Spinal cord (tissue), 10 donors: Measurements from ENCODE around the gene ATP8B3. TPM values are rescaled to one million over a fixed set of nuclear protein-coding genes. Genes with fewer than 3 reads are reported as not detected.

Experiments
- DNase-seq, 6 donors: peaks; one replicate each; pipeline versions ENCODE4 v3.0.0 to v3.0.0-alpha.2; 2013 to 2015; ENCODE audit warnings: low spot score in 6 of 6, low read depth in 4 of 6
- H3K27ac ChIP-seq: one replicate; pipeline ENCODE4 v1.5.1; 2013; ENCODE audit warnings: low read depth, low read length, control low read depth
- H3K27me3 ChIP-seq: one replicate; pipeline ENCODE4 v1.6.1; 2013; ENCODE audit warnings: low read length; ENCODE audit not compliant: control insufficient read depth, insufficient read depth
- H3K36me3 ChIP-seq: one replicate; pipeline ENCODE4 v1.6.1; 2013; ENCODE audit warnings: low read length; ENCODE audit not compliant: control insufficient read depth, insufficient read depth
- H3K4me1 ChIP-seq: one replicate; pipeline ENCODE4 v1.6.1; 2013; ENCODE audit warnings: low read length; ENCODE audit not compliant: control insufficient read depth, insufficient read depth
- H3K4me3 ChIP-seq: one replicate; pipeline ENCODE4 v1.5.1; 2013; ENCODE audit warnings: low read depth, low read length, control low read depth
- H3K9me3 ChIP-seq: one replicate; pipeline ENCODE4 v1.6.1; 2013; ENCODE audit warnings: low read length; ENCODE audit not compliant: control insufficient read depth, insufficient read depth
- WGBS: methylation state at CpG from one replicate; pipeline ENCODE4 v1.1.5; 2013; ENCODE audit warnings: missing lambda C conversion rate; ENCODE audit not compliant: insufficient coverage; 5-methylcytosine and 5-hydroxymethylcytosine counted together
- polyA plus RNA-seq, 2 donors: library from polyadenylated mRNA; unstranded; fragments of 120-200 nt; gene quantifications; one replicate each; pipeline ENCODE4 v1.2.1, GENCODE V29; 2013; ENCODE audit not compliant: insufficient read length in 2 of 2
- total RNA-seq, 2 donors: library from RNA; depleted of rRNA in 1 of 2; stranded (reverse); fragments of 120-200 nt in 1 of 2; fragments of >200 nt in 1 of 2; gene quantifications; one replicate each; pipeline versions ENCODE4 v1.2.3 to v1.2.4, GENCODE V29; 2013 to 2014
- donor health status: healthy.

ATP8B3 gene
- total and polyA plus RNA-seq, 4 donors, result 1.0 to 2.1 (median 1.4) TPM

DNA sequence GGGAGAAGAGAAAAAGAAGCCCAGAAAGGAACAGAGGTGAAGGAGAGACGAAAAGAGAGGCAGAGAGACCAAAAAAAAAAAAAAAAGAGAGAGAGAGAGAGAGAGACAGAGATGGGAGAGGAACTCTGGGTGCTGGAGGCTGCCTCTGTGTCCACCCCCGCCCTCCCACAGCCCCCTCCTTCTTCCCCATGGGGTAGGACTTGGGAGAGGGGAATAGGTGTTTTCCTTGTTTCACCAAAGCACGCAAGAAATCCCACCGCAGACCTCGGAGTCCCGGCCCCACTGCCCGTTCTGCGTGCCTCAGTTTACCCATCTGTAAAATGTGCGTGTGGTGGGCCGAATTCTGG lies 53.9 kb downstream of the ATP8B3 start:
- DNase-seq, result no peak
- Histone ChIP-seq H3K4me1 (peaks cover 4% of the 10 kb centered on the region), H3K4me3 (no peak overlapping the region), H3K27me3 (peaks cover 87% of the 10 kb centered on the region), H3K36me3 (no peaks in the 10 kb centered on the region), H3K9me3 (no peaks in the 10 kb centered on the region), H3K27ac (no peak overlapping the region)
- WGBS, result 3% methylated on average over 5 of the region's 10 CpGs

DNA sequence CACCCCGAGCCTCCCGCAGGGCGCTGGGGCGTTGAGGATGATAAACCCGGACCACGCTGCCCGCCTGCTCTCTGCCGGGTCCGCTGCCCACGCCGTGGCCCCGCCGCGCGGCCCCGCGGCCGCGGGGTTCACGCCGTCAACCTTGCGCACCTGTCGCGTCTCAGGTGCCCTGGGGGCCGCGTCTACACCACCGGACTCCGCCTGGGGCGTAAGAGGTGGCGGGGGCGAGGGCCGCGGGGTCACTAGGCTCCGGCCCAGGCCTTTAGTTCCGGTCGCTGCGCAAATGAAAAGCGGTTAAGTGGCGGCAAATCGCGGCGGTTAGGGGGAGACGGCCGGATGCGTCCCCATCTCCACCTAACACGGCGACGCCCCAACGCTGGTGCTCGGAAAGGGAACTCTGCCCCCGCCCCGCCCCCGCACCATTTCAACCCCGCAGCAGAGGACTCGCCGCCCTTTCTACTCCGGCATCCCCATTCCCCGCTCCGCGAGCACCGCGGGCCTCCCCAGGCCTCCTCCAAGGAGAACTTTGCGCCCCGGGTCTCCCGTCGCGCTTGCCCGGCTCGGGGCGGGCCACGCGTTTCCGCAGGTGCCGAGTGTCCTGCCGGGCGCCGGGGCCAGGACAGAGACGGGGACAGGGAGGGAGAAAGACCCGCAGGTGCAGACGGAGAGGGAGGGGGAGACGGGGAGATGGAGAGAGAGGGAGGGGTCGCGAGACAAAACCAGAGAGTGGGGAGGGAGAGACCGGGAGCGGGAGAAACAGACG lies 54.4 kb downstream of the ATP8B3 start:
- peaks cover 86% of the 10 kb centered on the region for H3K27me3 ChIP-seq
- H3K4me1 ChIP-seq, result peaks cover 4% of the 10 kb centered on the region
- WGBS, result under 1% methylated on average over 86 of the region's 86 CpGs
- H3K4me3 ChIP-seq, result no peak overlapping the region
- no peaks in the 10 kb centered on the region for H3K36me3 ChIP-seq
- no peak for DNase-seq
- no peaks in the 10 kb centered on the region for H3K9me3 ChIP-seq
- H3K27ac ChIP-seq, result no peak overlapping the region

DNA sequence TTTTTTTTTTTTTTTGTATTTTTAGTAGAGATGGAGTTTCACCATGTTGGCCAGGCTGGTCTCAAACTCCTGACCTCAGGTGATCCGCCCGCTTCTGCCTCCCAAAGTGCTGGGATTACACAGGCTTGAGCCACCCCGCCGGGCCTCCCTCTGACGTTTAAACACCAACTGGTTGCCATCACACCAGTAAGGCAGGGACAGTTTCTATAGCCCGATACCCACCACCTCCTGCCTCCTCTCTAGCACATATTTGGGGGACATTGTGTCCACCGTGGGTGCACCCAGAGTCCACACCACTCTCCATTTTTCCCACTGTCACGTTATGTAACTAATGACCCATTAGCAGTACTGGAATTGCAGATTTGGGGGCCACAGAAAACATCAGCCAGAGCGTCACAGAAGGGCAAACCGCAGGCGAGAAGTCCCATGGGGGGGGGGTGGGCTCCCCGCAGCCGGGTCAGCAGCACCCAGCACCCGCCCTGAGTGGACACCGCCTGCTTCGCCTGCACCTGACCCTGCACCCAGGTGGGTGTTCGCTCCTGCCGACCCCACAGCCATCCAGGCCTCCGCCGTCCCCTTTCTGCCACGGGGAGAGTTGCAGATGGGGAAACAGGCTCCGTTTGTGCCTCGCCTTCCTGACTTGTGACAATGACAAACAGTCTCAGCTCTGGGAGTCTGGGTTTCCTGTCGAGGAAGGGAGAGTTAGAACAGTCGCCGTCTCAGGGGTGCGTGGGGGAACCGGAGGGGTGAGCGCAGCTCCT lies 55.2 kb downstream of the ATP8B3 start:
- DNase-seq, result no peak
- WGBS, result 1% methylated on average over 25 of the region's 29 CpGs
- Histone ChIP-seq H3K9me3 (no peaks in the 10 kb centered on the region), H3K27me3 (peaks cover 86% of the 10 kb centered on the region), H3K36me3 (no peaks in the 10 kb centered on the region), H3K27ac (no peak overlapping the region), H3K4me1 (peaks cover 4% of the 10 kb centered on the region), H3K4me3 (no peak overlapping the region)

DNA sequence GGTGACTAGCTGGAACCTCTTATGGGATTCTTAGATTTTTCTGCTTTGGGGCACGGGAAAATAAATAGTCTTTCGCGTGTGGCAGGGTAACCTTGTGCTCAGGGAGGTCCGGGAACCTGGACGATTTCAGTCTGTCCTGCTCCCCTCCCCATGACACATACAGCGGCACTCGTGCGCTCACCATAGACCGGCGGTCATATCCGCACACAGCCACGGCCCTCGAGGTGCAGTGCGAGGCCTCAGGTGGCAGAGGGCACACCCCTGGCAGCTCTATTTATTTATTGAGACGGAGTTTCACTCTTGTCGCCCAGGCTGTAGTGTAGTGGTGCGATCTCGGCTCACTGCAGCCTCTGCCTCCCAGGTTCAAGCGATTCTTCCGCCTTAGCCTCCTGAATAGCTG lies 55.8 kb downstream of the ATP8B3 start:
- Histone ChIP-seq H3K27ac (no peak overlapping the region), H3K36me3 (no peaks in the 10 kb centered on the region), H3K4me1 (peaks cover 4% of the 10 kb centered on the region), H3K4me3 (no peak overlapping the region), H3K27me3 (peaks cover 86% of the 10 kb centered on the region), H3K9me3 (no peaks in the 10 kb centered on the region)
- DNase-seq, result no peak
- 0% methylated on average over 18 of the region's 20 CpGs for WGBS

DNA sequence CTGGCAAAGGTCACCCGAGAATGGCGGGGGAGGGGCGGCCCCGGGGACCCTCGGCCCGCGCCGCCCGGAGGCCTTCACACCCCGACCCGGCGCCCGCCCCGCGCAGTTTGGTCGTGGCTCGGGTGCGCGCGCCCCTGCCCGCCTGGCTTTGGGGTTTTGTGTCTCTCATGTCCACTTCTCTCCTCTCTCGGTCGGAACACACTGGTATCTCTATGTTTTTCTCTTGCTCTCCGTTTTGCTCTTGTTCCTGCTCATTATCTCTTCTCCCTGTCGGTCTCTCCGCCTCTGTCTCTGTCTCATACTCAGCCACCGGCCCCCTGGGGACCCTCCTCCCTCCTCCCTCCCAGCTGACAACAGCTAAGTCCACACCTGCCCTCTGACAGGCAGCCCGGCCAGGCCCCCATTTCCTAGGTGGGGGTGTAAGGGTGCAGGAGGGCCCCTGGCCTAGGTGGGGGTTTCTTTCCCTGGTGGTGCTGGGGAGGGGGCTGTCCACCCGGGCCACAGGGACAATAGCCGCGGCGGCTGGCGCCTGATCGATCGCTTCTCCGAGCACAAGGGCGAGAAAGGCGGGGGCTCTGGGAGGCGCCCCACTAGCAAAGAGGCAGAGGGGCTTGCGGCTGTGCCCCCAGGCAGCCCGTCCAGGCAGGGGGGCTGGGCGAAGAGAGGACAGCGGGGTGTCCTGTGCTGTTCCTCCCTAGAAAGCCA lies 56.5 kb downstream of the ATP8B3 start:
- Histone ChIP-seq H3K4me3 (no peak overlapping the region), H3K27me3 (peaks cover 86% of the 10 kb centered on the region), H3K4me1 (peaks cover 4% of the 10 kb centered on the region), H3K36me3 (no peaks in the 10 kb centered on the region), H3K9me3 (no peaks in the 10 kb centered on the region), H3K27ac (no peak overlapping the region)
- WGBS, result 0% methylated on average over 36 of the region's 43 CpGs
- DNase-seq, result no peak

DNA sequence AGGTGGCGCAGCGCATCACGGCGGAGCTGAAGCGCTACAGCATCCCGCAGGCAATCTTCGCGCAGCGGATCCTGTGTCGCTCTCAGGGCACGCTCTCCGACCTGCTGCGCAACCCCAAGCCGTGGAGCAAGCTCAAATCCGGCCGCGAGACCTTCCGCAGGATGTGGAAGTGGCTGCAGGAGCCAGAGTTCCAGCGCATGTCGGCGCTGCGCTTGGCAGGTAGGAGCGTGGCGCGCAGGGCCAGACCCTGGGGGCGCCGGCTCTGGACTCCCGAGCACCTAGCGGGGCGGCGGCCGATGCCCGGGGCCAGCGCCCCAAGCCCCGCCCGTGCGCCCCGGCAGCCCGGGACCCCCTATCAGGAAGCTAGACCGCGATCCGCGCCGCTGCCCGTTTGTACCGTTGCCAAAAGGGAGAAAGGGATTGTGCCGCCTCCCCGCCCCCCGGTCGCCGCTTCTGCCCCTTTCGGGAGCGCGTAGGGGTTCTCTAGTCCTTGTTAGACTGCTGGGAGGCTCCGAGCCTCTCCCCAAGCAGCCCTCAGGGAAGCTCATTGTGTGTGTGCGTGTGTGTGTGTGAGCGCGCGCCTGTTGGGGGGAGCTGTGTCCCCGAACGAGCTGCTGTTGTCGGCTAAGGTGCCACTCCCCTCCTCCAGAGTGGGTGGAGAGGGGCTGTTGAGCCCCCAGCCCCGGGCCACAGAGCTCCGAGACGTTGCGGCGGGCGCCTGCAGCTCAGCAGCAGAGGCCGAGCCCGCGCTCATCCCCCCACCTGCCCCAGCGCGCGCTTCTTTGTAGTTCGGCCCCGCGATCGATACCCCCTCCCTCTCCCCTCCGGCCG lies 57.2 kb downstream of the ATP8B3 start:
- peaks cover 86% of the 10 kb centered on the region for H3K27me3 ChIP-seq
- no peaks in the 10 kb centered on the region for H3K36me3 ChIP-seq
- peaks cover 8% of the 10 kb centered on the region for H3K4me1 ChIP-seq
- WGBS, result under 1% methylated on average over 80 of the region's 80 CpGs
- DNase-seq, result peak in 1 of 6 donors; percentile 24
- H3K4me3 ChIP-seq, result no peak overlapping the region
- H3K9me3 ChIP-seq, result no peaks in the 10 kb centered on the region
- no peak overlapping the region for H3K27ac ChIP-seq

DNA sequence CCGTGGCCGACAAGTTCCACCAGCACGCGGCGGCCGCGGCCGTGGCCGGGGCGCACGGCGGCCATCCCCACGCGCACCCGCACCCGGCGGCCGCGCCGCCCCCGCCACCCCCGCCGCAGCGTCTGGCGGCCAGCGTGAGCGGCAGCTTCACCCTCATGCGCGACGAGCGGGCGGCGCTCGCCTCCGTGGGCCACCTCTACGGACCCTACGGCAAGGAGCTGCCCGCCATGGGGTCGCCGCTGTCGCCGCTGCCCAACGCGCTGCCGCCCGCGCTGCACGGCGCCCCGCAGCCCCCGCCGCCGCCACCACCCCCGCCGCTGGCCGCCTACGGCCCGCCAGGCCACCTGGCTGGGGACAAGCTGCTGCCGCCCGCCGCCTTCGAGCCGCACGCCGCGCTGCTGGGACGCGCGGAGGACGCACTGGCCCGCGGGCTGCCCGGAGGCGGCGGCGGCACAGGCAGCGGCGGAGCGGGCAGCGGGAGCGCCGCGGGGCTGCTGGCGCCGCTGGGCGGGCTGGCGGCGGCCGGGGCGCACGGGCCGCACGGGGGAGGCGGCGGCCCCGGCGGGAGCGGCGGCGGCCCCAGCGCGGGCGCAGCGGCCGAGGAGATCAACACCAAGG lies 57.9 kb downstream of the ATP8B3 start:
- H3K27me3 ChIP-seq, result peaks cover 85% of the 10 kb centered on the region
- no peak for DNase-seq
- H3K9me3 ChIP-seq, result no peaks in the 10 kb centered on the region
- H3K27ac ChIP-seq, result no peak overlapping the region
- no peaks in the 10 kb centered on the region for H3K36me3 ChIP-seq
- 1% methylated on average over 105 of the region's 105 CpGs for WGBS
- no peak overlapping the region for H3K4me3 ChIP-seq
- peaks cover 12% of the 10 kb centered on the region for H3K4me1 ChIP-seq

DNA sequence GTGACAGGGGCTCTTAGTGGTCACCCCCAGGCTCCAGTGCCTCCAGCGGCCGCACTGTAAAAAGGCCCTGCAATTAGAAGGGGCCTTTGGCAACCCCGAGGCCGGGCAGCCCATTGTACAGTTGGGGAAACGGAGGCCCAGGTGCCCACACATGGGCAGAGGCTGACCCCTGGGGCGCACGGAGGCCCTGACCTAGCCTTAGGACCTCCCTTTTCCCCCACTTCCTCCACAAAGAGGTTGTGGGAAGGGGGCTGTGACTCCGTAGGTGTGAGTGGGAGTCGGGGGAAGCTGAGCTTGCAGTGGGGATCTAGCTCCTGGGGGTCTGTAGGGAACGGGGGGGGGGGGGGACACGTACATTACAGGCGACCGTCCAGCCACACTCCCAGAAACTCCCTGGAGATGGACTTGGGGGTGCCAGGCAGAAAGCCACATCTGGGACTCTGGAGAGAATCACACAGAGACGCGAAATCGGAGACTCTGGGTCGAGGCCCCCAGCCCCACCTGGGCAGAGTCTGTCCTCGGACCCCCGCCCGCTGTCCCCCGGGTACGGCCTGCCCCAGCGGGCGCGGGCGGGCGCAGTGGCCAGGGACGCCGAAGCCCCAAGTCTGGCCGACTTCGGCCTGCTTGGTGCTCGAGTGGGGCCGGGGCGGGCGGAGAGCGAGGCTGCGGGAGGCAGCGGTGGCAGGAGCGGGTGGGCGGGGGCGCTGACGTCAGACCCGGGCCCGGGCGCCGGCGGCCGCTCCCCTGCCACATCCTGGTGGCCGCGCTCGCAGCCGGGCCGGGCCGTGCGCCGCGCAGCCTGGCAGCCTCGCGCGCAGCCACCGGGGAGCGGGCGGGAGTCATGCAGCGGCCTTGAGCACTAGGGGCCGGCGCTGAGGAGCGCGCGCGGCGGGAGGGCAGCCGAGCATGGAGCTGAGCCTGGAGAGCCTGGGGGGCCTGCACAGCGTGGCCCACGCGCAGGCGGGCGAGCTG lies 59.0 kb downstream of the ATP8B3 start, which contains the start of gene ONECUT3:
ONECUT3 (plus strand) TSS at position 750 of the 972 bp plus-strand sequence; CDS start at position 907, 157 bp downstream.
- Histone ChIP-seq H3K9me3 (no peaks in the 10 kb centered on the region), H3K27ac (no peak within 1 kb of the TSS), H3K36me3 (no peaks in the 10 kb centered on the region), H3K4me1 (peaks cover 20% of the 10 kb centered on the region), H3K4me3 (no peak within 1 kb of the TSS), H3K27me3 (peaks cover 86% of the 10 kb centered on the region)
- no peak for DNase-seq
- under 1% methylated on average over 68 of the region's 77 CpGs for WGBS
